Ascending aorta (tissue), 2 donors: ENCODE data around the gene HSD17B4. TPM values are rescaled to one million over a fixed set of nuclear protein-coding genes. Genes with fewer than 3 reads are reported as not detected.
"Not testable (repeated sequence)": the region's sequence is repeated elsewhere in the genome, so short reads cannot be mapped to it uniquely, and the experiment has no call there.

ENCODE experiments used
- DNase-seq, 2 donors: peaks; one replicate each; pipeline ENCODE4 v3.0.0-alpha.2; 2019; ENCODE audit warnings: low spot score in 2 of 2
- H3K27ac ChIP-seq, 2 donors: fragments of 200-600 bp; sonication (generic); one replicate each; pipeline ENCODE4 v1.5.1; 2016 to 2017; ENCODE audit warnings: mild to moderate bottlenecking in 1 of 2
- H3K27me3 ChIP-seq: fragments of 200-600 bp; sonication (generic); one replicate; pipeline ENCODE4 v1.5.1; 2017
- H3K36me3 ChIP-seq, 2 donors: fragments of 200-600 bp; sonication (generic); one replicate each; pipeline ENCODE4 v1.5.1; 2016
- H3K4me1 ChIP-seq, 2 donors: fragments of 200-600 bp; sonication (generic); one replicate each; pipeline ENCODE4 v1.5.1; 2016 to 2017; ENCODE audit warnings: mild to moderate bottlenecking in 1 of 2
- H3K4me3 ChIP-seq, 2 donors: fragments of 200-600 bp; sonication (generic); one replicate each; pipeline ENCODE4 v1.5.1; 2016 to 2017; ENCODE audit warnings: mild to moderate bottlenecking in 1 of 2
- H3K9me3 ChIP-seq, 2 donors: fragments of 200-600 bp; sonication (generic); one replicate each; pipeline ENCODE4 v1.5.1; 2016
- CTCF ChIP-seq, 3 experiments: fragments of 200-600 bp in 2 of 3; fragments of 450-650 bp in 1 of 3; sonication (generic) in 2 of 3; IDR thresholded peaks; one replicate each; pipeline ENCODE4 v1.5.1; 2016 to 2019; ENCODE audit warnings: antibody characterized with exemption in 3 of 3, mild to moderate bottlenecking in 1 of 3, moderate library complexity in 1 of 3
- intact Hi-C: fragments of 100-400 bp; cut with DNase I; formaldehyde crosslinking; loops from one replicate; pipeline ENCODE4 v1.15.1; 2023
- total RNA-seq: library from RNA; depleted of rRNA; stranded (reverse); fragments of >200 nt; gene quantifications from one replicate; pipeline ENCODE4 v1.1.0, GENCODE V29; 2016

The HSD17B4 gene
- total RNA-seq, 1 donor from 2014 or later, result 65.0 TPM

DNA sequence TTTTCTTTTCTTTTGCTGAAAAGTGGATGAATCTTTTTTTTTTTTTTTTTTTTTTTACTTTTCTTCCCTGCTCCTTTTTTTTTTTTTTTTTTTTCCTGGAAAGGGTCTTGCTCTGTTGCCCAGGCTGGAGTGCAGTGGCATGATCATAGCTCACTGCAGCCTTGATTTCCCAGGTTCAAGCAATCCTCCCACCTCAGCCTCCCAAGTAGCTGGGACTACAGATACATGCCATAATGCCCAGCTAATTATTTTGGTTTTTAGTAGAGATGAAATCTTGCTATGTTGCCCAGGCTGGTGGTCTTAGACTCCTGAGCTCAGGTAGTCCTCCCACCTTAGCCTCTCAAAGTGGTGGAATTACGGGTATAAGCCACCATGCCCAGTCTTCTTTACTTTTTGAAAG, 20.9 kb downstream of the HSD17B4 start:
- no peak overlapping the region for H3K27ac ChIP-seq
- H3K27me3 ChIP-seq, result no peaks in the 10 kb centered on the region
- intact Hi-C loops, result loop anchor here (5.0 kb wide), 1 partner anchor 994 kb away; no protein-coding TSS in a partner anchor
- H3K9me3 ChIP-seq, result peaks cover 12 to 16% of the 10 kb centered on the region in 2 donors
- peaks cover 10 to 42% of the 10 kb centered on the region in 2 donors for H3K36me3 ChIP-seq
- TF ChIP-seq CTCF (IDR thresholded peaks at IDR 0.05), result no peak
- H3K4me3 ChIP-seq, result no peak overlapping the region
- DNase-seq, result no peak
- H3K4me1 ChIP-seq, result no peaks in the 10 kb centered on the region

GRCh38 chr5:119476341-119476740, 24.0 kb downstream of the HSD17B4 start:
- Histone ChIP-seq H3K27me3 (no peaks in the 10 kb centered on the region), H3K9me3 (no peaks in the 10 kb centered on the region), H3K4me1 (no peaks in the 10 kb centered on the region), H3K27ac (no peak overlapping the region), H3K36me3 (peaks cover 18 to 55% of the 10 kb centered on the region in 2 donors), H3K4me3 (no peak overlapping the region)
- no peak for DNase-seq
- intact Hi-C loops, result no loop called here
- TF ChIP-seq CTCF (IDR thresholded peaks at IDR 0.05), result no peak

- intact Hi-C loops, result no loop called here
- Histone ChIP-seq H3K4me3 (no peak overlapping the region), H3K27me3 (no peaks in the 10 kb centered on the region), H3K36me3 (peaks cover 18 to 63% of the 10 kb centered on the region in 2 donors), H3K4me1 (no peaks in the 10 kb centered on the region), H3K9me3 (no peaks in the 10 kb centered on the region), H3K27ac (no peak overlapping the region)
- TF ChIP-seq CTCF (IDR thresholded peaks at IDR 0.05), result no peak
- no peak for DNase-seq
Observed at GRCh38 chr5:119478781-119479180, 26.5 kb downstream of the HSD17B4 start.

GRCh38 chr5:119480629-119481028, 28.3 kb downstream of the HSD17B4 start:
- H3K27me3 ChIP-seq, H3K4me3 ChIP-seq, H3K9me3 ChIP-seq, DNase-seq, H3K27ac ChIP-seq, H3K4me1 ChIP-seq, intact Hi-C loops: not testable (repeated sequence)
- peaks cover 18 to 57% of the 10 kb centered on the region in 2 donors for H3K36me3 ChIP-seq

DNA sequence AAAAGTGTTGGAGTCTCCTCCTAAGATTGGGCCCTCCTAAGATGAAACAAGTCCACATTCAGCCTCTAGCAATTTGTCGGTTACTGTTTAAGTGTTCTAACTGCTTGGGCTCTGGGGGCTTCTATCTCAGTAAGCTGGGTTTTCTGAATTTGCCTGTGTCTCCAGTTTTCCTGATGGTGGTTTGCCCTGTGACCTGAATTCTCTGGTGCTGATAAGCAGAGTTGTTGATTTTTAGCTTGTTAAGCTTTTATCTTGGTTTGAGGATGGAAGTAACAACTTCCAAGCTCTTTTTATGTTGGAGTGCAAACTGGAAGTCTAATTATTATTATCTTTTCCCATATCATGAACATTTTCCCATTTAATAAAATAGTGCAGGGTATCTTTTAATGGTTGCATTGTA, 30.9 kb downstream of the HSD17B4 start:
- H3K27me3 ChIP-seq, result no peaks in the 10 kb centered on the region
- no peaks in the 10 kb centered on the region for H3K4me1 ChIP-seq
- H3K27ac ChIP-seq, result no peak overlapping the region
- H3K36me3 ChIP-seq, result peaks cover 16 to 42% of the 10 kb centered on the region in 2 donors
- DNase-seq, result no peak
- intact Hi-C loops, result no loop called here
- TF ChIP-seq CTCF (IDR thresholded peaks at IDR 0.05), result no peak
- H3K4me3 ChIP-seq, result no peak overlapping the region
- no peaks in the 10 kb centered on the region for H3K9me3 ChIP-seq

DNA sequence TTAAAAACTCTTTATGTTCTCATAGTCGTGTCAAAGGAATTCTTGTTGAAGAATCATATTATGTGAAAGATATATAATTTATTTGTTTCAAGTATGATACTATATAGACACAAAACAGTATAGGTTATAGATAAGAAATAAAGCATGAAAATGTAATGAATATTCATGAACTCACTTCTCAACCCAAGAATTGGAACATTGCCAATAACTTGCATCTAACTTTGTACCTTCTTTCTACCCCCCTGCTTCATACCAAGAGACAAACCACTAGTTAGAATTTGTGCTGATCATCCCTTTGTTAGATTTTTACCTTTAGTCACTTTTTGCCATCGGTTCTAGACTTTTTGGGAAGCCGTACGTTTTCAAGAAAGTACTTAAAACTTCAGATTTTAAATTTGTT, 32.6 kb downstream of the HSD17B4 start:
- H3K4me1 ChIP-seq, result no peaks in the 10 kb centered on the region
- H3K27ac ChIP-seq, result no peak overlapping the region
- no peaks in the 10 kb centered on the region for H3K9me3 ChIP-seq
- no peak for DNase-seq
- intact Hi-C loops, result no loop called here
- no peak for TF ChIP-seq CTCF (IDR thresholded peaks at IDR 0.05)
- H3K36me3 ChIP-seq, result peaks cover 10 to 32% of the 10 kb centered on the region in 2 donors
- no peak overlapping the region for H3K4me3 ChIP-seq
- H3K27me3 ChIP-seq, result no peaks in the 10 kb centered on the region
